Stimulated activated CD4-positive, alpha-beta T cell treated with anti-CD3 and anti-CD28 coated beads, Interleukin-15, amount 100 ng/mL, for 48 hours (primary cell): ENCODE measurements around the gene PPP1CB.
"Not testable (repeated sequence)": the region's sequence is repeated elsewhere in the genome, so short reads cannot be mapped to it uniquely, and the experiment has no call there.

Source experiments
- DNase-seq, 2 donors: peaks; one replicate each; pipeline ENCODE4 v3.0.0-alpha.2; 2020; ENCODE audit warnings: low read depth in 2 of 2

The PPP1CB gene

DNA sequence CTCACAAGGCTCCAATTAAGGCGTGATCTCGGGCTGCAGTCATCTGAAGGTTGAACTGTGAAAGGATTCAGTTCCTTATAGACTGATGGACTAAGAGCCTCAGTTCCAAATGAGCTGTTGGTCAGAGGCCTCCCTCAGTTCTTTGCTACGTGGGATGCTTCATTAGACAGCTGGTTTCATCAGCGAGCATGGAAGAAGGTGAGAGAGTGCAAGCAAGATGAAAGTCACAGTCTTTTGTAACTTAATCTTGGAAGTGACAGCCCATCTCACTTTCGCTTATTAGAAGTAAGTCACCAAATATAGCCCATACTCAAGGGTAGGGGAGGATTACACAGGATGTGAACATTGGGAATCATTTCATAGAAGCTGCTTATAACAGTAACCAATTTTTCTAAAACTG, 26.8 kb downstream of the PPP1CB start:
- no peak for DNase-seq

DNA sequence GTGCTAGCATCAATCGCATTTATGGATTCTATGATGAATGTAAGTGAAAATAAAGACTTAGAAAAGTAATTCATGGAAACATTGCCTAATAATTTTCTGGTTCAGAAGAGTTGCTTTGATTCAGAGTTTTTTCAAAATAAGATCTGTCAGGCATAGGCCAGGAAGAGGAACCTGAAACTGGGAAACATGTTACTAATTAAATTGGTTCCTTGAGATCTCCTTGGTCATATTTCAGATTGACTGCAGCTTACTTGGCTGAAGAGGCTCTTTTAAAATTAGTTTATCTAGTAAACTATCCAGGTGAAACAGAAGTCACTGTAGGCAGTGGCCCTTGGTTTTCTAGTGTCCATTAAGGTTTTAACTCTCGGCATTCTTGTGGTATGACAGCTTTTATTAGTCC, 27.4 kb downstream of the PPP1CB start:
- DNase-seq, result no peak

DNA sequence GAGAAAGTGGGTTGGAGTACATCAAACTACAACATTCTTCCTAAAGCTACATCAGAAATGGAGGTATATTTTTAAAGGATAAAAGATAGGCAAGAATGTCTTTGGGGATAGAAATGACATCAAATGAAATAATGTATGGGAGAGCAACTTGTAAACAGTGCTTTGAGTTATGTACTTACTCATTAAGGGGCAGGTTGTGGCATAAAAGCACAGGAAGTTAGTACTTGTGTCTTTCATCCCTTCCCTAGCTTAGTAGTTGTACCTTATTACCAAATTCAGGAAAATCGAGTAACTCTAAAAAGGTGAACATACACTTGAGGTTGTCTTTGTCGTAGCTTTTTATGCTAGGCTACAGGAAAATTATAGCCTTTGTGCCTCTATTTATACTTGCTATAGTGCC, 28.9 kb downstream of the PPP1CB start:
- DNase-seq, result no peak

DNA sequence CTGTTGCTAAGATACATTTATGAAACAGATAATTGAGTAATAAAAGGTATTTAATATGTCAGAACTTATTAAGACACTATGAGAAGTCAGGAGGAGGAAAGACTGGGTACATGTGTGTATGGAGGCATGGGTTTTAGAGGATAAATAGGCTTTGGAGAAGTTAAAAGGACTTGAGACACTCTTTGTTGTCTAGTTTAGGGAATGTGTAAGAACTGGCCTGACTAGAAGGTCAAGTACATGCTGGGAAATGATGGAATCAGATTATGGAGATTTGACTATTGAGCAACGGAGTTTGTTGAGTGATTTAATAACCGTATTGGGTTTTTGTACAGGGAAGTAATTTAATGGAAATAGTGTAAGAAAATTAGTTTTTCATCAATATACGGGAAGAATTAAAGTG, 30.8 kb downstream of the PPP1CB start:
- no peak for DNase-seq

DNA sequence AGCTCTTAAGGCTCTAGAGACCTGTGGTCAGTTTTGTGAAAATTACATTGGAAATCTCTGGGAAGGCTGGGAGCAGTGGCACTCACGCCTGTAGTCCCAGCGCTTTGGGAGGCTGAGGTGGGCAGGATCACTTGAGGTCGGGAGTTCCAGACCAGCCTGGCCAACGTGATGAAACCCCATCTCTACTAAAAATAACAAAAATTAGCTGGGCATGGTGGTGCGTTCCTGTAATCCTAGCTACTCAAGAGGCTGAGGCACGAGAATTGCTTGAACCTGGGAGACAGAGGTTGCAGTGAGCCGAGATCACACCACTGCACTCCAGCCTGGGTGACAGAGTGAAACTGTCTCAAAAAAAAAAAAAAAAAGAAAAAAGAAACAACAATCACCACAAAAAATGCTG, 32.9 kb downstream of the PPP1CB start:
- not testable (repeated sequence) for DNase-seq

DNA sequence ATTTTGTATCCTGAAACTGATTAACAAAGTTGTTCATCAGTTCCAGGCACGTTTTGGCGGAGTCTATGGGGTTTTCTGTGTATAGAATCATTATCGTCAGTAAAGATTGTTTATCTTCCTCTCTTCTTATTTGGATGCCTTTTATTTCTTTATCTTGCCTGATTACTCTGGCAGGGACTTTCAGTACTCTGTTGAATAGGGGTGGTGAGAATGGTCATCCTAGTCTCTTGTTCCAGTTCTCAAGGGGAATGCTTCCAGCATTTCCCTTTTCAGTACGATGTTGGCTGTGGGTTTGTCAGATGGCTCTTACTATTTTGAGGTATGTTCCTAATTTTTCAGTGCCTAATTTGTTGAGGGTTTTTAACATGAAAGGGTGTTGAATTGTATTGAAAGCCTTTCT, 45.0 kb downstream of the PPP1CB start:
- DNase-seq, result no peak

DNA sequence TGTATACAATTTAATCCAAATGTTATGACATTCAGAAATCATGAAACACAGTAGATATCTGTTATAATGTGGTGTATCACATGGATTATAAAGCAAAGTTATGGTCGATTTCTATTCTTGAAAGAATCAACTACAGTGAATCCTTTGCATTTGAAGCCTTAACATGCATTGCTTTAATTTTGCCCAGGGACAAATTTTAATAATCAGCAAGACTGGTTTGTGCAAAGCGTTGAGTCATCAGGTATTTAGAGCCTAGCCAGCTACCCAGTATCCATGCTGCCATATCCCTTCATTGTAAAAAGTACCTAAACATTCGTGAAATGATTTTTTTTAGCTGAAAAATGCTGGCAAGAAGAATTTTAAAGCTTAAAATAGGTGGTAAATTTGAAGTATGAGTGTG, 50.1 kb downstream of the PPP1CB start:
- DNase-seq, result no peak

DNA sequence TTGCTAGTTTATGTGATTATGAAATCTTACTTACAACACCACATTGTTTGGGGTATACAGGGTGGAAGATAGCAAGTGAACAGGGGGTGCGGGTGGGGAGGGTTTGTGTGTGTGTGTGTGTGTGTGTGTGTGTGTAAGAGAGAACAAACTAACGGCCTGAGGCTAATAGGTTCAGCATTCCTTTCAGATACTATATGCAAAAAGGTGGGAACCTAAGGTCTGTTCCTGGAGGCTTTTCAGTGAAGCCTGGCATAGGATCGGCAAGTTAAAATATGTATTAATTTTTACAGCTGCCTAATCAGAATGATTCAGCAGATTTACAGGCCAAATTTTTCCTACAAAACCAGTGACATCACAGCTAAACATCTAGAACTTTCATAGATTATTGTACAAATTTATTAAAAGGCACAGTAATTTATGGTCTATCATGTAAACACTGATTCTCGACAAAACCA, 51.4 kb downstream of the PPP1CB start:
- no peak for DNase-seq

DNA sequence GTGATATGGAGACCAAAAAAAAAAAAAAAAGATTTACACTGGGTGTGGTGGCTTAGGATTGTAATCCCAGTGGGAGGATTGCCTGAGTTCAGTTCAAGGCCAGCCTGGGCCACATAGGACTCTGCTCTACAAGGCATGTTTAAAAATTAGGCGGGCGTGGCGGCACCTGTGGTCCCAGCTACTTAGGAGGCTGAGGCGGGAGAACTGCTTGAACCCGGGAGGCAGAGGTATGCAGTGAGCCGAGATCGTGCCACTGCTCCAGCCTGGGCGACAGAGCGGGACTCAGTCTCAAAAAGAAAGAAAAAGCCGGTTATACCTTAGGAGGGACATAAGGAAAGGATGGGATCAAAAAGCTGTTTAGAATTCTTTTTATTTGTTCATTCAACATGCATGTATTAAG, 58.3 kb downstream of the PPP1CB start:
- no peak for DNase-seq

DNA sequence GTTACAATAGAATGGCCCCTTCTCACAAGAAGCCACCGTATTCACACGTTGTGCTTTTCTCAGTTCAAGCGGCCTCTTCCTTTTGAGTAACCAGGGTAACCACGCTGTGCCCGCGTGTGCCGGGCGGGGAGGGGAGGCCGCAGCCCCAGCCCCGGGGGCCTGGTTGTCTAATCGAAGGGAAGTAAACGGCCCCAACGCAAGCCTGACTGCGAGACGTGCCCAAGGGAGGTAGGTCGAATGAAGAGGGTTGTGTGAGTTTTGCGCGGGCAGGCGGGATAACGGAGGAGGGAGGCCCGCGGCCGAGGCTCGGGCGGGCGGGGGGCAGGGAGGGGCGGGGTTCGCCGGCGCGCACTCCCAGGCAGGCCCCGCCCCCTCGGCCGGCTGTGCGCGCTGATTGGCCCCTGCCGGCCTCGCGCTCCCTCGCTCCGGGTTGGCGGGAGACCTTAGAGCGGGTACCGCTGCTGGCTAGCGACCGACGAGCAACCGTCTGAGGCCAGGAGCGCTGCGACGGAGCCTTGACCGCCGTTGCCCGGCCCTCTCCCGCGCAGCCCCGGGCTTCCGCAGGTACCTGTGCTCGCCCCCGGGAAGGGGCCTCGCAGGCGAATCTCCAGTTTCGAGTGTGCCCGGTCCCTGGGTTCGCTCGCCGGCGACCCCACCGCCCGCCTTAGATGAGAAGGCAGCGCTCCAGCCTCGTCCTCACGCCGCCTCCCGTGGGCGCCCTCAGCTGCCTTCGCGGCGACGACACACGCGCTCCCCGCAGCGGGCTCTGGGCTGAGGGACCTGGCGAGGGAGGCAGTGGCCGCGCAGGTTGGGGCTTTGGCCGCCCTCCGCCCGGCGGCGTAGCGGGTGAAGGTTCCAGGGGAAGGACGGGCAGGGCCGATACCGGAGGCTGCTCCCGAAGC, 59.0 kb downstream of the PPP1CB start, which contains the start of gene SPDYA:
Gene SPDYA, plus strand, starts transcription at position 451 of the 902 bp plus-strand sequence. CDS start 5,181 bp downstream, outside the sequence.
- peak; percentile 64 to 76 for DNase-seq

DNA sequence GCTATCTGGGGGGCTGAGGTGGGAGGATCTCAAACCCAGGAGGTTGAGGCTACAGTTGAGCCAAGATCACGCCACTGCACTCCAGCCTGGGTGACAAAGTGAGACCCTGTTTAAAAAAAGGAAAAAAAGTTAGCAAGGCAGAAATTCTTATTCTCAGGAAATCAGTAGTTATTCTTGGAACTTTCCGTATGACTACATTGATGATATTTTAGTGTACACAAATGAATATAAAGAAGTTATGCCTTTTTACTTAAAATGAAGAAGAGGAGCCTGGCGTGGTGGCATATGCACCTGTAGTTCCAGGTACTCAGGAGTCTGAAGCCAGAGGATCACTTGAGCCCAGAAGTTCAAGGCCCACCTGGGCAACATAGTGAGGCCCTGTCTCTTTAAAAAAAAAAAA, 66.4 kb downstream of the PPP1CB start:
- no peak for DNase-seq

DNA sequence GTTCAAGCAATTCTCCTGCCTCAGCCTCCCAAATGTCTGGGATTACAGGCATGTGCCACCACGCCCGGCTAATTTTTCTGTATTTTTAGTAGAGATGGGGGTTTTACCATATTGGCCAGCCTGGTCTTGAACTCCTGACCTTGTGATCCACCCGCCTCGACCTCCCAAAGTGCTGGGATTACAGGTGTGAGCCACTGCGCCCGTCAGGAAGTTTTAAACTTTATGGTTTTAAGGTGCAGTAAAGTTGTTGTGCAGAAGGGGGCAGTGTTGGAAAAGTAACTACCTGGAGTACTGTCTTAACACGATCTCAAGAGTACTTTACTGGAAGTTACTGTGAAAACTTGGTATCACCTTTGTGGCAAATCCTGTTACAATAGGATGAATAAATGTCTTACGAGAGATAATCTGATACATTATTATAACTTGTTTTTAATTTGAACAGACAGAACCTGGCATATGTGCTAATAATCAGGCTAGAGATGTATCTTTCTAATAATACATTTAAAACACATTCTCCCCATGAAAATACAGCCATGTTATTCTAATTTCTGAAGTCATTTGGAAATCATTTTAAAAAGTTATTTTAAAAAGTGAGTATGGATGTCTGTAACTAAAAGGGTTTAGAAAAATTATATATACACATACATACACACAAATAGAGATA, 69.8 kb downstream of the PPP1CB start:
- peak; percentile 24 to 65 for DNase-seq

DNA sequence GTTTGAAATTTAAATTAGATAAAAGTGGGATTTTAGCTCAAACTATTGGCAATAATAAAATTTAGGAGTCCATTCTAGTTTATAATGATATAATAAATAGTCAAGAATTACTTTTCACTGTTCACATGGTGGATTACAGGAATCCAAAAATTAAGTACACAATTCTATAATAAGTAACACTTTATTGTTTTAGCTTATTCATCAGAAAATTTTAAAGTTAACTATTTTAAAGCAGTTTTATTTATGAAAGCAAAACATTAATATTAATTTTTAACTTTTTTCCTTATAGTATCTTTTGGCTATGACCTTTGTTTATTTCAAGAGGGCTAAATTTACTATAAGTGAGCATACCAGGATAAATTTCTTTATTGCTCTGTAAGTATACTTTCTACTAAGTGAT, 70.4 kb downstream of the PPP1CB start:
- no peak for DNase-seq

DNA sequence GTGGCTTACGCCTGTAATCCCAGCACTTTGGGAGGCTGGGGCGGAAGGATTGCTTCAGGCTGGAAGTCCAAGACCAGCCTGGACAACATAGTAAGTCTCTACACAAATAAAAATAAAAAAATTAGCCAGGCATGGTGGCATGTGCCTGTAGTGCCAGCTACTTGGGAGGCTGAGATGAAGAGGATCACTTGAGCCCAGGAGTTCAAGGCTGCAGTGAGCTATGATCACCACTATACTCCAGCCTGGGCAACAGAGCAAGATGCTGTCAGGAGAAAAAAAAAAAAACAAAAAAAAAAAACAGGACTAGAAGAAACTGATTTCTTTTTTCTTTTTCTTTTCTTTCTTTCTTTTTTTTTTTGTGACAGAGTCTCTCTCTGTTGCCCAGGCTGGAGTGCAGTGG, 72.6 kb downstream of the PPP1CB start:
- DNase-seq, result no peak

DNA sequence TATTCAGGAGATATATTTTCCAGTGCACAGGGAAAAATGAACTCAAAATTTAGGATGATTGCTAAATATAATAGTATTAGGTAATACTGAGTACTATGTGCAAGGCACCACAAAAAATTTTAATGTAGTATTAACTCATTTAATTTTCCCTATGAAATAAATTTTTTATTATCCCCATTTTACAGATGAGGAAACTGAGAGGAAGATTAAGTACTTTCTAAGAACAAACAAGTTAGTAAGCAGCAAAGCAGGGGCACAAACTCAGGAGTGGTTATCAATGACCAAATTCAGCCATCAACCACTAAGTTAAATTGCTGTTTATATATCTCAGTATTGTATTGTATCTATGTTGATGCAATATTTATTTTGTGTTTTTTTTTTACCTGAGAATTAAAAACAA, 73.2 kb downstream of the PPP1CB start:
- no peak for DNase-seq

DNA sequence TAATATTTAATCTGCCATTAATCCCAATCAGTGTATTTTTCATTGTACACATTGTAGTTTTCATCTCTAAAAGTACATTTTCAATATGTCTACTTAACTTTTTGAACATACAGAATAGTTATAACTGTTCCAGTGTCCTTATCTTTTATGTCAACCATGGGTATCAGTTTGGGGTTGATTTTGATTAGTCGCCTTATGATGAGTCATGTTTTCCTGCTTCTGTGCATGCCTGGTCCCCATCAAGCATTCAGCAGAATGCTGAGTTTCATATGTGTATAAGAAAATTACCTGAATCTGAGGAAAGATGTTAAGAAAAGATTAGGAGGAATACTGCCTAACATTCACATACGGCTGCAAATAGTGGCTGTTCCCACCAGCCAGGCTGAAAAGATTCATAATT, 76.8 kb downstream of the PPP1CB start:
- no peak for DNase-seq

DNA sequence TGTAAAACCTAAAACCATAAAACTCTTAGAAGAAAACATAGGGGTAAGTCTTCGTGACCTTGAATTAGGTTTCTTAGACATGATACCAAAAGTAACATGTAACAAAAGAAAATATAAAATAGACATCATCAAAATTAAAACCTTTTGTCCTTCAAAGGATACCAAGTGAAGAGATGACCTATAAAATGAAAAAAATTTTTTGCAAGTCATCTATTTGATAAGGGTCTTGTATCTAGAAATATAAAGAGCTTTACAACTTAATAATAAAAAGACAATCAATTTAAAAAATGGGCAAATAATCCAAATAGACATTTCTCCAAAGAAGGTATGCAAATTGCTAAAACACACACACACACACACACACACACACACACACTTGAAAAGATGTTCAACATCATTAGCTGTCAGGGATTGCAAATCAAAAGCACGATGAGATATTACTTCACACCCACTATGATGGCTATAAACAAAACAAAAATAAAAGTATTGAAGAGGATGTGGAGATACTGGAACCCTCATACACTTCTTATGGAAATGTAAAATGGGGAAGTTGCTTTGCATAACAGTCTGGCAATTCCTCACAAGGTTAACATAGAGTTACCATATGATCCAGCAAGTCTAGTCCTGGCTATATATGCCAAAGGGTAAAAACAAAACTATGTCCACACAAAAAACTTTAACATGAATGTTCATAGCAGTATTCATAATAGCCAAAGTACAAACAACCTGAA, 82.3 kb downstream of the PPP1CB start:
- DNase-seq, result no peak

DNA sequence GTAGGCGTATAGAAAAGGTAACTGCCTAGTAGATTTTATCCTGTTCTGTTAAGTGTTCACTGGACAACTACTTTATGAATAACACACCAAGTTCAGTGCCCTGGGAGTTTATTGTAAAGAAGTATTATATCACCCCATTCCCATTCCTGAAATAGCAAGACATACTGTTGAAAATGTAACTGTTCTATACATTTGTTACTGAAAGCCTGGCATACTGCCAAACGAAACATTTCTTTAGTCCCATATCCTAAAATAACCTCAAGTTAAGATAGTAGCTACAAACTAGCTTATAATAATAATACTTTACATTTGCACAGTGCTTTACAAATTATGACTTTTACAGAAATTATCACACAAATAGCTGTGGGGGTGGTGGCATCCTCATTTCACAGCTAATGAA, 84.2 kb downstream of the PPP1CB start:
- no peak for DNase-seq

DNA sequence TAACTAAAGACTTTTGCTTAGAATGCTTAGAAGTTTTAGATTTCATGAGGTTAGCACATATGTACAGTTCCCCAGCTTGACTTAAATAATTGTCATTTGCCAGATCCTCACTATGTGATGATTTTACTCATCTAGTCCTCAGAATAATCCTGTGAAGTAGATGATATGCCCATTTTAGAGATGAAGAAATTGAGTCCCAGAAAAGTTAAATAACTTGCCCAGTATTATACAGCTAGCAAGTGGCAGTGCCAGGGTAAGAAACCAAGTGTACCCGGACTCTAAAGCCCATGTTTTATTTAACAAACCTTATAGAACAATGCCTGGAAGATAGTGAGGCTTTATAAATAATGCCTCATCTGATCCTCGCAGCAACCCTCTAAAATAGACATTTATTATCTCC, 87.3 kb downstream of the PPP1CB start:
- no peak for DNase-seq

DNA sequence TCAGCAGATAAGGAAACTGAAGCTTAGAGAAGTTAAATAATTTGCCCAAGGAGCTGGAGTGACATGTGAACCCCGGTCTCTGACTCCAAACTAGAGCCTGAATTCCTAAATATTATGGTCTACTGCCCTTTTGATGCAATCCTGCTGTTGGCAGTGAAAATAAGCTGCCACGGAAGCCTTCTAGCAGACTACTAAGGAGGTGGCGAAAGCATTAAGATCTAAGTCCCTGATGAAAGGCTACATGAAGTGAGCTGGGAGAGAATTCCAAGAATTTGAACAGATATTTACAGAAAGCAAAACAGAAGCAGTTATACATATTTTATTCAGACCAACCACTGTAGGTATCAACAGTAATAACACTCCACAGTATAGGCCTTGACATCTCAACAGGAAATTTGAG, 90.4 kb downstream of the PPP1CB start:
- DNase-seq, result no peak
